ENCODE data around the gene IQCK. TPM values are rescaled to one million over a fixed set of nuclear protein-coding genes. Genes with fewer than 3 reads are reported as not detected.

IQCK gene
- total RNA-seq, 1 donor from 2014 or later: 18.6 TPM

GRCh38 chr16:19749571-19750080 is 31.6 kb downstream of the IQCK start:
- DNase-seq (ENCODE audit: low spot score): no peak
- Mint-ChIP-seq H3K4me1 (ENCODE audit: unreplicated experiment) (peaks cover 38% of the 10 kb centered on the region), H3K9me3 (ENCODE audit: unreplicated experiment) (no peaks in the 10 kb centered on the region), H3K27ac (ENCODE audit: unreplicated experiment) (no peak overlapping the region), H3K27me3 (ENCODE audit: unreplicated experiment) (no peaks in the 10 kb centered on the region), H3K4me3 (ENCODE audit: unreplicated experiment) (no peak overlapping the region), H3K36me3 (ENCODE audit: low read depth, unreplicated experiment) (no peaks in the 10 kb centered on the region)
- no peak for TF ChIP-seq CTCF (IDR thresholded peaks at IDR 0.05; ENCODE audit: unreplicated experiment)

GRCh38 chr16:19751478-19752385 is 33.7 kb downstream of the IQCK start:
- no peak for TF ChIP-seq CTCF (IDR thresholded peaks at IDR 0.05; ENCODE audit: unreplicated experiment)
- no peak overlapping the region for H3K27ac Mint-ChIP-seq (ENCODE audit: unreplicated experiment)
- no peaks in the 10 kb centered on the region for H3K9me3 Mint-ChIP-seq (ENCODE audit: unreplicated experiment)
- no peak for DNase-seq (ENCODE audit: low spot score)
- H3K4me1 Mint-ChIP-seq (ENCODE audit: unreplicated experiment): peaks cover 42% of the 10 kb centered on the region
- H3K27me3 Mint-ChIP-seq (ENCODE audit: unreplicated experiment): no peaks in the 10 kb centered on the region
- H3K36me3 Mint-ChIP-seq (ENCODE audit: low read depth, unreplicated experiment): no peaks in the 10 kb centered on the region
- H3K4me3 Mint-ChIP-seq (ENCODE audit: unreplicated experiment): no peak overlapping the region

- Mint-ChIP-seq H3K27ac (ENCODE audit: unreplicated experiment) (peak overlapping the region; percentile 27), H3K4me1 (ENCODE audit: unreplicated experiment) (peaks cover 37% of the 10 kb centered on the region), H3K36me3 (ENCODE audit: low read depth, unreplicated experiment) (no peaks in the 10 kb centered on the region), H3K27me3 (ENCODE audit: unreplicated experiment) (no peaks in the 10 kb centered on the region), H3K9me3 (ENCODE audit: unreplicated experiment) (no peaks in the 10 kb centered on the region), H3K4me3 (ENCODE audit: unreplicated experiment) (no peak overlapping the region)
- no peak for TF ChIP-seq CTCF (IDR thresholded peaks at IDR 0.05; ENCODE audit: unreplicated experiment)
- DNase-seq (ENCODE audit: low spot score): no peak
Measured at GRCh38 chr16:19753815-19754643, 36.0 kb downstream of the IQCK start.

- no peak overlapping the region for H3K4me3 Mint-ChIP-seq (ENCODE audit: unreplicated experiment)
- no peak for TF ChIP-seq CTCF (IDR thresholded peaks at IDR 0.05; ENCODE audit: unreplicated experiment)
- peaks cover 31% of the 10 kb centered on the region for H3K4me1 Mint-ChIP-seq (ENCODE audit: unreplicated experiment)
- H3K9me3 Mint-ChIP-seq (ENCODE audit: unreplicated experiment): no peaks in the 10 kb centered on the region
- H3K27ac Mint-ChIP-seq (ENCODE audit: unreplicated experiment): peak overlapping the region; percentile 27
- H3K27me3 Mint-ChIP-seq (ENCODE audit: unreplicated experiment): no peaks in the 10 kb centered on the region
- no peak for DNase-seq (ENCODE audit: low spot score)
- H3K36me3 Mint-ChIP-seq (ENCODE audit: low read depth, unreplicated experiment): no peaks in the 10 kb centered on the region
Measured at GRCh38 chr16:19754644-19755036, 36.6 kb downstream of the IQCK start.
